D721Med (cell line): ENCODE data around the gene CD80.

Source experiments
- DNase-seq: peaks from one replicate; pipeline ENCODE4 v3.0.0; 2011; ENCODE audit warnings: low spot score; ENCODE audit not compliant: insufficient read length
- FAIRE-seq: peaks from 2 replicates; lab custom pipeline; 2011; peaks lifted over from hg19 to GRCh38; lab: Jason Lieb, UNC
- CTCF ChIP-seq: IDR thresholded peaks from 2 replicates; pipeline ENCODE4 v1.5.1; 2012; ENCODE audit warnings: mild to moderate bottlenecking, control low read depth; ENCODE audit not compliant: insufficient read depth; ENCODE audit errors: missing control alignments

Gene CD80

GRCh38 chr3:119592861-119593260 lies 33.4 kb upstream of the CD80 start:
- DNase-seq: no peak
- TF ChIP-seq CTCF: no peak
- FAIRE-seq: no peak

GRCh38 chr3:119590706-119591105 lies 31.3 kb upstream of the CD80 start:
- no peak for TF ChIP-seq CTCF
- no peak for DNase-seq
- FAIRE-seq: no peak

- no peak for DNase-seq
- no peak for FAIRE-seq
- no peak for TF ChIP-seq CTCF
These were observed 29.8 kb upstream of the CD80 start for GRCh38 chr3:119589102-119589773.

- no peak for TF ChIP-seq CTCF
- no peak for FAIRE-seq
- DNase-seq: no peak
These were observed 28.7 kb upstream of the CD80 start for GRCh38 chr3:119588112-119588511.

GRCh38 chr3:119586733-119587172 lies 27.3 kb upstream of the CD80 start:
- TF ChIP-seq CTCF: no peak
- no peak for FAIRE-seq
- no peak for DNase-seq

- TF ChIP-seq CTCF: no peak
- DNase-seq (no peak), FAIRE-seq (no peak)
These were observed 26.6 kb upstream of the CD80 start for GRCh38 chr3:119585856-119586570.

GRCh38 chr3:119585208-119585607 lies 25.8 kb upstream of the CD80 start:
- TF ChIP-seq CTCF: no peak
- FAIRE-seq: no peak
- DNase-seq: no peak
